Measurements from ENCODE around the gene UBE2E2.

UBE2E2 gene

GRCh38 chr3:23450806-23451205 lies 247.7 kb downstream of the UBE2E2 start:
- no peak for DNase-seq

GRCh38 chr3:23452408-23452807 lies 249.3 kb downstream of the UBE2E2 start:
- no peak for DNase-seq

GRCh38 chr3:23455084-23455483 lies 252.0 kb downstream of the UBE2E2 start:
- no peak for DNase-seq

DNA sequence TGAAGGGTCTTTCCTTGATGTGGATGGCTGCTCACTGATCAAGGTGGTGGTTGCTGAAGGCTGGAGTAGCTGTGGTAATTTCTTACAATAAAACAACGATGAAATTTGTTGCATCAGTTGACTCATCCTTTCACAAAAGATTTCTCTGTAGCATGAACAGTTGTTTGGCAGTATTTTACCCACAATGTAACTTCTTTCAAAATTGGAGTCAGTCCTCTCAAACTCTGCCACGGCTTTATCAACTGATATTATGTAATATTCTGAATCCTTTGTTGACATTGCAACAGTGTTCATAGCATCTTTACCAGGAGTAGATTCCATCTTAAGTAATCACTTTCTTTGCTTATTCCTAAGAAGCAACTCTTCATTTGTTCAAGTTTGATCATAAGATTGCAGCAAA lies 252.6 kb downstream of the UBE2E2 start:
- DNase-seq, result no peak

GRCh38 chr3:23457697-23458096 lies 254.6 kb downstream of the UBE2E2 start:
- DNase-seq, result no peak

DNA sequence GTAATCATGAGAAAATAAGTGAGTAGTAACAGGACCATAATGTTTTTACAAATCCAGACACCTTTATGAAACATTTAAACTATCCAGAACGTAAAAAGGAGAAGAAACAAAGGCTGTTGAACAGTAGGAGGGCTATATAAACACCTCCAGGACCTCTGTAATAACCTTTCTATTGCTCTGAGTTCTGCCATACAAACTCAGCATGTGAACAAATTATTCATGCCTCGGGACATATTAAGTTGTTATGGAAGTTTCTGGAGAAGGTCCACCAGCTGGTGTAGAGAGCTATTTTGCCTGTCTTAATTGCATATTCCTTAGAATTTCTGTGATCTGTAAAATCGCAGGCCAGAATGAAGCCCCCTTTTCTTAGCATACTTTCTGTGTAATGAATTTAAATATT lies 256.3 kb downstream of the UBE2E2 start:
- DNase-seq, result no peak

- DNase-seq, result no peak
Observed at GRCh38 chr3:23459889-23460546, 256.9 kb downstream of the UBE2E2 start.

DNA sequence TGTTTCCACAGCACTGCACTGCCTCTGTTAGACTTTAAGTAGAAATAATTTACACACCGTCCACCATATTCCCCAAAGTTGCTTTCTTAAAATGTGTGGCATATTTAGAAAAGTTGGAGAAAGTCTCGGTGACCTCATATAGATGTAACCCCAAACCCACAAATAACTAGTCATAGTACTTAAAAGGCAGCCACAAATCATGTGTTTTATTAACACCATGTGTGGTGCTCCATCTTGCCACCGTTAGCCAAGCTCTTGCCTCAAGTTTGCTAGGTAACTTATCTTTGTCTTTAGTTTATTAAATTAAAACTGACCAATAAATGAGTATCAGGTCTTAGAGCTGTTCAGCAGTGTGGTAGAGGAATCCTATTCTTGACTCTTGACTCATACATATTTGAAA lies 257.9 kb downstream of the UBE2E2 start:
- DNase-seq, result no peak

GRCh38 chr3:23463791-23464190 lies 260.7 kb downstream of the UBE2E2 start:
- no peak for DNase-seq

- DNase-seq, result no peak
Observed at GRCh38 chr3:23465569-23465968, 262.4 kb downstream of the UBE2E2 start.

GRCh38 chr3:23468203-23468602 lies 265.1 kb downstream of the UBE2E2 start:
- DNase-seq, result no peak

GRCh38 chr3:23474580-23475357 lies 271.6 kb downstream of the UBE2E2 start:
- no peak for DNase-seq

DNA sequence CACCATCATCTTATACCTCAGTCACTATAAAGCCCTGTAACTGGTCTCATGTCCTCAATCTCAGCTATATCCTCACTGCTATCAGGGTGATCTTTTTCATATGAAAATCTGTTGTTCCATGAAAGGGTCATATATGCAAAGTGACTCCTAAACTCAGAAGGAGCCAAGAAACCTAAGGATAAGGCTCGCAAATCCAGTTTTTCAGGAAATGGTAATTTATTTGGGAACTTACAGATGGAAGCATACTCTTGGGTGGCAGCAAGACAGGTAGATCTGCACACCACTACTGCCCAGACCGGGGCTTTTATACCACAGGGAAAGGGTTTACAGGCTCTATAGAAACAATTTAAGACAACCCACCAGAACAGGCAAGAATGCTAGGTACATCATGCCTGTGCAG lies 272.3 kb downstream of the UBE2E2 start:
- no peak for DNase-seq

DNA sequence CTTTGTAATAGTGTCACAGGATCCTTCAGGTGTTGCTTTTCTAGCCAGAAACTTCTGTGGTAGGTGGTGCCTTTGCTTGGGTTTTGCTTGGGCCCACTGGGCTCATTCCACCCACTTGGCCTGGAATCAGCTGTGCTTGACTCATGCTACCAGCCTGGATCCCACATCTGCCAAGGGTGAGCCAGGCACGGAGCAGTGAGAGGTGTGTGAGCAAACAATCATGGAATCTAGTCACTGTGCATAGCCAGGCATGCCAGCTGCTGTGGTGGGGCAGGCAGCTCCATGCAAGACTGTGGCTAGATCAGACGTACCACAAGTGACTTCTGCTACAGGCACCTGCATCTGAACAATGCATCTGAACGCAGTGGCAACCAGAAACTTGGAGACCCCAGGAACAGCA lies 275.9 kb downstream of the UBE2E2 start:
- no peak for DNase-seq

DNA sequence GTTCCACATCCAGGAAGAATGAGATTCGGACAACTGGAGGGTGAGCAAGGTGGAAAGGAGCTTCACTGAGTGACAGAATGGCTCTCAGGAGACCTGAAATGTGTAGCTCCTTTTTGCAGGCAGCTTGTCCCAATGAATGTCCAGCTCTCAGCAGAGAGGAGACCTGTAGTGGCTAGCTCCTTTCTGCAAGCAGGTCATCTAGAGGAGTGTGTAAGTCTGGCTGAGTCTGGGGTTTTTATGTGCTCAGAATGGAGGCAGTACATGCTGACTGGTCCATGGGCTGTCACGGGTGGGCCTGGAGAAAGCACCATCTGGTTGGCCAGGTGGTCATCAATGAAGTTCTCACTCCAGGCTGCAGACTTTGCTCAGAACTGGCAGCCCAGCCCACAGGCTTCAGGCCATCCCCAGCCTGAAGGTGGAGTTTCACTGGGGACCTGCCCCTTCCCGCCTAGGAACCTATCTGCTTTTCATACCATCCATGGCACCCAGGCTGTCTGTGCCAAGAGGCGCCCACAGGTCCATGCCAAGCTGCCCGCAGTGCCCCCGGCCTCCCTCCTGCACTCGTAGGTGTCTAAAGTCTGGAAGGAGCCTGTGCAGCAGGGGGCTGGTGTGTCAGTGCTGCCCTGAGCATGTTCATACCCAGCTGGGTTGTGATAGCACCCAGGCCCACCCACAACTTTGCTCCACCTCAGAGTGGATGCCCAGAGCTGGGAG lies 276.6 kb downstream of the UBE2E2 start:
- no peak for DNase-seq

DNA sequence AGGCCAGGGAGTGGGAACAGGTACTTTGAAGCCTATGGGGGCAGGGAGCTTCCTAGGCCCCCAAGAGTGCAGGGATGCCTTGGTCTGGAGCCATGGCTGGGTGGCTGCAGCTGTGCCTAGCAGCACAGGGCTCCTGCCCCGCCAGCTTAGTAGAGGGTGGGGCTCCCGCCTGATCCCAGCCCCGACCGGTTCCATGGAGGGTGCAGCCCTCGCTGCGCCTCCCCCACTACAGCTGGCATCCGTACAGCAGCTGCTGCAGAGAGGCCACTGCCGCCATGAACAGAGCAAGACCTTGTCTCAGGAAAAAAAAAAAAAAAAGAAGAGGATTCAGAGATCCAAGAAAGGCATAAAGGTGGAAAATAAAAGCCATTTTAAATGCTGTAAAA lies 277.2 kb downstream of the UBE2E2 start:
- DNase-seq, result no peak

DNA sequence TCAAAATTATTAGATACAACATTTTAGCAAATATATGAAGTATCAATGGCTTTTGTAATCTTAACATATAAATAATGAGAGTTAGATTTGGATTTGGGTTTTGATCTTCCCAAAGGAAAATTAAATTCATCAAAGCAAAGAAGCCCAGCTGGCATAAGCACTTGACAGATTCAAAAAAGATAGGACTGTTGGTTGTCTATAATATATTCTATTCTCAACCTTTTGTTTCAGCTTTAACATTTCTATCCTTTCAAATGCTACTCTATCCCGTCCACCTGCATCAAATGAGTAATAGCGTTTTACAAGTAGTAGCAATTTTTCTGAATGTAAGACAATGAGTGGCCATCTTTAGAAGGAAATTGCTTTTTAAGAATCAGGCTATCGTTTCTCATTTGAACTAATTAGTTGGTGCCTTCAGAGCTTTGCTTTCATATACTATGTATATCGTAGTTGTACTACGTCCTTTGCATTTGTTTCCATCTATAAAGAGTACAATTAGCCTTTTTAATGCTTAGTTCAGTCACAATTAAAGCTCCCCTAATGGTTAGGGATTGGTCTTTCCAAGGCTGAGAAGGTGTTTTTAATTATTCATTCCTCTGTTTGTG lies 278.0 kb downstream of the UBE2E2 start:
- DNase-seq, result no peak

DNA sequence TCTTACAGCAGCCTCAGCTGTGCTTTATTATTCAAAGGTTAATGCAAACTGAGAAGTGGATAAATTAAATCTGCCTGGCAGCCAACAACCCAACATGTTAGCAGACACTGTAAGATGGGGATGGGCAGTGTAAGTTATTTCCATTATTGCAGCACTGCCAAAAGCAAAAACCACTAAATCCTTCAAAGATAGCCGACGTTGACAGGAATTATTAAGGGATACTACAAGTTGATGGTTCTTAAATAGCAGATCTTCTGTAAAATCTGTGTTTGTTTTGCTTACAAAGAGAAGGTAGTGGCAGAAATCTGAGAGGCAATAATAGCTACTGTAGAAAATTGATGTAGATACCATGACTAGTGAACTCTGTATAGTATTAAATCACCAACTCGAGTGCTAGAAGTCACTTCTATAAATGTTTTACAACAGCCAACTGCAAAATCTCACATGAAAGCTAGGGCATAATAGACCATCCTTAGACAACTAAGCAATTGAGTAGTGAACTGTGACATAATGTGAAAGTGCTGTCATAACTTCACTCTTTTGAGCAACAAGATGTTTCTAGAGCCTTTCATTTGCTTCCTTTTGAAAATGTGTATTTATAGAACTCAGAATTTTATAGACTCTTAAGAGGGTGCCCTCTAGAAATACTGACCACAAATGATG lies 278.6 kb downstream of the UBE2E2 start:
- no peak for DNase-seq

GRCh38 chr3:23484386-23484785 lies 281.3 kb downstream of the UBE2E2 start:
- DNase-seq, result no peak

DNA sequence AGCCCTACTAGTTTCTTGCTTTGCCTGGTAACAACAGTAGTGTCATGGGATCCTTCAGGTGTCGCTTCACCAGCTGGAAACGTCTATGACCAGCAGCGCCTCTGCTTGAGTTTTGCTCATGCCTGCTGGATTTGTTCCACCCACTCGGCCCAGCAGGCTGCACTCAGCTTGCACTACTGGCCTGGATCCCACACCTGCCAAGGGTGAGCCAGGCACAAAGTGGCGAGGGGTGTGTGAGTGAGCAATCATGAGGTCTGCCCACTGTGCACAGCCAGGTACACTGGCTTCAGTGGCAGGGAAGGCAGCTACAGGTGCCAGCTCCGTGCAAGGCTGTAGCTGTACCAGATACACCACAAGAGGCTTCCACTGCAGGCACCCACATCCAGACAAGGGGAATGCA lies 282.8 kb downstream of the UBE2E2 start:
- DNase-seq, result no peak

- no peak for DNase-seq
Observed at GRCh38 chr3:23487015-23487414, 283.9 kb downstream of the UBE2E2 start.

- DNase-seq, result no peak
Observed at GRCh38 chr3:23488618-23489017, 285.5 kb downstream of the UBE2E2 start.

Measured in NCI-H774 (cell line).